Activated T-helper 1 cell treated with anti-CD3 and anti-CD28 coated beads, Interleukin-12 subunit alpha, Interleukin-12 subunit beta, Interleukin-2, Interleukin-4 antibody, amounts not matched to agents 30 ng/mL and 10 ng/mL and 1 ng/mL, durations not matched to agents 14 hours and 24 hours and 36 hours (primary cell): Measurements from ENCODE around the gene CAB39. TPM values are rescaled to one million over a fixed set of nuclear protein-coding genes. Genes with fewer than 3 reads are reported as not detected.
"Not testable (repeated sequence)": the region's sequence is repeated elsewhere in the genome, so short reads cannot be mapped to it uniquely, and the experiment has no call there.

Experiments used
- DNase-seq: peaks from one replicate; pipeline ENCODE4 v3.0.0; 2021; ENCODE audit warnings: low spot score
- H3K27ac Mint-ChIP-seq: one replicate; pipeline ENCODE4 v1.8.0; 2021; ENCODE audit warnings: mild to moderate bottlenecking, mixed read lengths
- H3K27me3 Mint-ChIP-seq: one replicate; pipeline ENCODE4 v1.8.0; 2022; ENCODE audit warnings: mild to moderate bottlenecking, moderate library complexity, mixed read lengths; ENCODE audit not compliant: insufficient read depth
- H3K36me3 Mint-ChIP-seq: one replicate; pipeline ENCODE4 v1.8.0; 2021; ENCODE audit warnings: low read depth, mixed read lengths
- H3K4me1 Mint-ChIP-seq: one replicate; pipeline ENCODE4 v1.8.0; 2021; ENCODE audit warnings: low read depth, mixed read lengths
- H3K4me3 Mint-ChIP-seq: one replicate; pipeline ENCODE4 v1.8.0; 2021; ENCODE audit warnings: mild to moderate bottlenecking, moderate library complexity, mixed read lengths
- H3K9me3 Mint-ChIP-seq: one replicate; pipeline ENCODE4 v1.8.0; 2021; ENCODE audit warnings: mixed read lengths
- intact Hi-C: fragments of 100-400 bp; cut with micrococcal nuclease; formaldehyde crosslinking; loops from one replicate; pipeline ENCODE4 v1.15.1; 2024
- total RNA-seq: library from RNA; stranded (reverse); gene quantifications from 2 replicates; pipeline ENCODE4 v1.2.3, GENCODE V29; 2022

The CAB39 gene
- total RNA-seq, 1 donor from 2014 or later, result 168 TPM

DNA sequence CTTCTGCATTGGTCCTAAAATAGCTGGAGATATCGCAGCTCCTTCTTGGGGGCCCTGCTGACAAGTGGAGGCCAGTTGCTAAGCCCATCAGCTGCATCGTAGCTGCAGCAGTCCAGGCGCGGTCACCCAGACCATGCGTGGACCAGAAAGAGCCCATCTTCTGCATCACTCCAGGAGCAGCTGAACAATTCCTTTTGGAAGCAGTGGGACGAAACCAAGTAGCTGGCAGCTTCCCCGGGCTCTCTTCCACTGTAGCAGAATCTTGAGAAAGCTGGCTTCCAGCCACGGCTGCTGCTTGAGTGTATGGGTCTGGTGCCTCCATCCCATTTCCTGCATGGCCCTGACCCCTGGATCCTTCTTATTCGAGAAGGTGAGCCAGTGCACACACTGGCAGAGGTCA, 22.2 kb upstream of the CAB39 start:
- Mint-ChIP-seq H3K4me1 (peaks cover 36% of the 10 kb centered on the region), H3K36me3 (peaks cover 6% of the 10 kb centered on the region), H3K4me3 (no peak overlapping the region), H3K9me3 (no peaks in the 10 kb centered on the region), H3K27me3 (peaks cover 2% of the 10 kb centered on the region), H3K27ac (no peak overlapping the region)
- intact Hi-C loops, result no loop called here
- no peak for DNase-seq

GRCh38 chr2:230691005-230691647, 21.5 kb upstream of the CAB39 start:
- peaks cover 2% of the 10 kb centered on the region for H3K27me3 Mint-ChIP-seq

GRCh38 chr2:230692760-230693159, 19.9 kb upstream of the CAB39 start:
- DNase-seq, result no peak
- Mint-ChIP-seq H3K36me3 (peaks cover 6% of the 10 kb centered on the region), H3K9me3 (no peaks in the 10 kb centered on the region), H3K4me3 (no peak overlapping the region), H3K4me1 (peaks cover 27% of the 10 kb centered on the region), H3K27ac (no peak overlapping the region), H3K27me3 (no peaks in the 10 kb centered on the region)
- intact Hi-C loops, result no loop called here

More at GRCh38 chr2:230691005-230691647, 21.5 kb upstream of the CAB39 start:
- no peak for DNase-seq
- Mint-ChIP-seq H3K4me3 (no peak overlapping the region), H3K4me1 (peaks cover 33% of the 10 kb centered on the region), H3K36me3 (peaks cover 6% of the 10 kb centered on the region), H3K9me3 (no peaks in the 10 kb centered on the region), H3K27ac (peak overlapping the region; percentile 9)
- intact Hi-C loops, result no loop called here

DNA sequence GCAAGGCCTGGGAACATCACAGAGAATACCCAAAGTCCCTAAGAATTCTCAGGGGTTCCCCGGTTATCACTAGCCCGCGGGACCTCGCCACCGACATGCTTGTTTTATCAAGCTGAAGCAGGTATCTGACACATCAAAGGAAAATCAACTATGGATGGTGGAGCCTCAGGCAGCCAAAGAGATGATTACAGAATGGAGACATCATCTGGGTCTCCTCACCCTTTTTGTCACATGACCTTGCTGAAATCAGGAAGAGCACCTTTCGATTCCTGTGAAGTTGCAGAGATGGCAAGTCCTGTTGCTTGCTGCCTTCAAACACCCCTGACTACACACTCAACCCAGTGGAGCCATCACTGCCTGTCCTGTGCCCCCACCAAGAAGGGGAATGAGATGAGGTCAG, 19.2 kb upstream of the CAB39 start:
- intact Hi-C loops, result no loop called here
- peaks cover 6% of the 10 kb centered on the region for H3K36me3 Mint-ChIP-seq
- H3K4me3 Mint-ChIP-seq, result peak overlapping the region; percentile 19
- peak overlapping the region; percentile 73 for H3K27ac Mint-ChIP-seq
- no peak for DNase-seq
- no peaks in the 10 kb centered on the region for H3K27me3 Mint-ChIP-seq
- peaks cover 27% of the 10 kb centered on the region for H3K4me1 Mint-ChIP-seq
- no peaks in the 10 kb centered on the region for H3K9me3 Mint-ChIP-seq

GRCh38 chr2:230694241-230694640, 18.4 kb upstream of the CAB39 start:
- intact Hi-C loops, result loop anchor here (2.0 kb wide), 1 partner anchor 33 kb away; no protein-coding TSS in a partner anchor
- H3K27me3 Mint-ChIP-seq, result no peaks in the 10 kb centered on the region
- peak; percentile 38 for DNase-seq
- H3K4me3 Mint-ChIP-seq, result peak overlapping the region; percentile 27
- peaks cover 6% of the 10 kb centered on the region for H3K36me3 Mint-ChIP-seq
- peak overlapping the region; percentile 75 for H3K27ac Mint-ChIP-seq
- peaks cover 27% of the 10 kb centered on the region for H3K4me1 Mint-ChIP-seq
- no peaks in the 10 kb centered on the region for H3K9me3 Mint-ChIP-seq

- Mint-ChIP-seq H3K9me3 (no peaks in the 10 kb centered on the region), H3K4me3 (no peak overlapping the region), H3K4me1 (peaks cover 25% of the 10 kb centered on the region), H3K27ac (no peak overlapping the region), H3K27me3 (no peaks in the 10 kb centered on the region), H3K36me3 (peaks cover 6% of the 10 kb centered on the region)
- DNase-seq, result no peak
- intact Hi-C loops, result loop anchor here (2.0 kb wide), 1 partner anchor 35 kb away; no protein-coding TSS in a partner anchor
These were observed 17.1 kb upstream of the CAB39 start for GRCh38 chr2:230695551-230695950.

- no peak for DNase-seq
- Mint-ChIP-seq H3K4me3 (no peak overlapping the region), H3K27me3 (no peaks in the 10 kb centered on the region), H3K27ac (no peak overlapping the region), H3K36me3 (peaks cover 6% of the 10 kb centered on the region), H3K4me1 (peaks cover 23% of the 10 kb centered on the region), H3K9me3 (peaks cover 4% of the 10 kb centered on the region)
- intact Hi-C loops, result no loop called here
These were observed 16.0 kb upstream of the CAB39 start for GRCh38 chr2:230696670-230697069.

- peaks cover 23% of the 10 kb centered on the region for H3K4me1 Mint-ChIP-seq
- DNase-seq, result no peak
- H3K4me3 Mint-ChIP-seq, result no peak overlapping the region
- intact Hi-C loops, result no loop called here
- H3K27me3 Mint-ChIP-seq, result peaks cover 1% of the 10 kb centered on the region
- H3K36me3 Mint-ChIP-seq, result peaks cover 9% of the 10 kb centered on the region
- no peak overlapping the region for H3K27ac Mint-ChIP-seq
- H3K9me3 Mint-ChIP-seq, result peaks cover 11% of the 10 kb centered on the region
These were observed 15.0 kb upstream of the CAB39 start for GRCh38 chr2:230697676-230698075.

DNA sequence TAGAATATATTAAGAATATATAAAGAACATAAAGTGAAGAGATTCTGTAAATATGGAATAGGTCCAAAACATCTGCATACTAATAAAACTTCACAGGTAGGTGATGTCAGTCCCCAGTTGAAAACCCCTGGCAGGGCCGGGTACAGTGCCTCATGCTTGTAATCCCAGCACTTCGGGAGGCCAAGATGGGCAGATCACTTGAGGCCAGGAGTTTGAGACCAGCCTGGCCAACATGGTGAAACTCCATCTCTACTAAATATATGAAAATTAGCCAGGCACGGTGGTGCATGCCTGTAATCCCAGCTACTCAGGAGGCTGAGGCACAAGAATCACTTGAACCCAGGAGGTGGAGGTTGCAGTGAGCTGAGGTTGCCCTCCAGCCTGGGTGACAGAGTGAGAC, 13.9 kb upstream of the CAB39 start:
- H3K4me3 Mint-ChIP-seq, H3K27ac Mint-ChIP-seq, H3K27me3 Mint-ChIP-seq, intact Hi-C loops, DNase-seq: not testable (repeated sequence)
- peaks cover 11% of the 10 kb centered on the region for H3K36me3 Mint-ChIP-seq
- peaks cover 16% of the 10 kb centered on the region for H3K4me1 Mint-ChIP-seq
- H3K9me3 Mint-ChIP-seq, result peaks cover 16% of the 10 kb centered on the region

GRCh38 chr2:230700447-230700846, 12.2 kb upstream of the CAB39 start:
- Mint-ChIP-seq H3K9me3 (peaks cover 24% of the 10 kb centered on the region), H3K4me3 (no peak overlapping the region), H3K36me3 (peaks cover 8% of the 10 kb centered on the region), H3K27ac (no peak overlapping the region), H3K4me1 (peaks cover 7% of the 10 kb centered on the region), H3K27me3 (peaks cover 1% of the 10 kb centered on the region)
- no peak for DNase-seq
- intact Hi-C loops, result no loop called here

DNA sequence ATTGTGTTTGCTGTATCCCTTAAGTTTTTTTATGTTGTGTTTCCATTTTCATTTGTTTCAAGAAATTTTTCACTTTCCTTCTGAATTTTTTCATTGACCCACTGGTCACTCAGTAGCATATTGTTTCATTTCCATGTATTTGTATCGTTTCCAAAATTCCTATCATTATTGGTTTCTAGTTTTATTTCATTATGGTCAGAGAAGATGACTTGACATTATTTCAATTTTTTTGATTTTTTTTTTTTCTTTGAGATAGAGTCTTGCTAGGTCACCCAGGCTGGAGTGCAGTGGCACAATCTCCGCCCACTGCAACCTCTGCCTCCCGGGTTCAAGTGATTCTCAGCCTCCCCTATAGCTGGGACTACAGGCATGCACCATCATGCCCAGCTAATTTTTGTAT, 11.3 kb upstream of the CAB39 start:
- Mint-ChIP-seq H3K9me3 (peaks cover 32% of the 10 kb centered on the region), H3K27me3 (peaks cover 1% of the 10 kb centered on the region), H3K4me1 (peaks cover 14% of the 10 kb centered on the region), H3K27ac (no peak overlapping the region), H3K36me3 (peaks cover 14% of the 10 kb centered on the region), H3K4me3 (no peak overlapping the region)
- DNase-seq, result no peak
- intact Hi-C loops, result no loop called here

DNA sequence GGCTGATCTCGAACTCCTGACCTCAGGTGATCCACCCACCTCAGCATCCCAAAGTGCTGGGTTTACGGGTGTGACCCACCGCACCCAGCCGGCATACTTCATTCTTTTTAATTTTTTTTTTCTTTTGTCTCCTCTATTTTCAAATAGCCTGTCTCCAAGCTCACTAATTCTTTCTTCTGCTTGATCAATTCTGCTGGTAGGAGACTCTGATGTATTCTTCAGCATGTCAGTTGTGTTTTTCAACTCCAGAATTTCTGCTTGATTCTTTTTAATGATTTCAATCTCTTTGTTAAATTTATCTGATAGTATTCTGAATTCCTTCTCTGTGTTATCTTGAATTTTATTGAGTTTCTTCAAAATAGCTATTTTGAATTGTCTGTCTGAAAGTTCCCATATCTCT, 10.2 kb upstream of the CAB39 start:
- H3K27ac Mint-ChIP-seq, DNase-seq, H3K27me3 Mint-ChIP-seq, H3K4me3 Mint-ChIP-seq, intact Hi-C loops: not testable (repeated sequence)
- peaks cover 32% of the 10 kb centered on the region for H3K9me3 Mint-ChIP-seq
- peaks cover 15% of the 10 kb centered on the region for H3K36me3 Mint-ChIP-seq
- H3K4me1 Mint-ChIP-seq, result peaks cover 15% of the 10 kb centered on the region

DNA sequence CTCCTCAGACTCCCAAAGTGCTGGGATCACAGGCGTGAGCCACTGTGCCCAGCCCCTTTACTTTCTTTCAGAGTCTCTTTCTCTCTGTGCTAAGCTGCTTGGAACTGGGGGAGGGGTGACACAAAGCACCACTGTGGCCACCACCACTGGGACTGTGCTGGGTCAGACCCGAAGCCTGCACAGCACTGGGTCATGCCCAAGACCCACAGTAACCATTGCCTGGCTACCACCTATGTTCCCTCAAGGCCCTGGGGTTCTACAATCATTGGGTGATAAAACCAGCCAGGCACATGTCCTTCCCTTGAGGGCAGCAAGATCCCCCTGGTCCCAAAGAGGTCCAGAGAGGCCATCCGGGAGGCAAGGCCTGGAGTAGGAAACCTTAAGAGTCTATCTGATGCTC, 9.1 kb upstream of the CAB39 start:
- no peak overlapping the region for H3K4me3 Mint-ChIP-seq
- peaks cover 15% of the 10 kb centered on the region for H3K36me3 Mint-ChIP-seq
- no peak overlapping the region for H3K27ac Mint-ChIP-seq
- peaks cover 15% of the 10 kb centered on the region for H3K4me1 Mint-ChIP-seq
- peaks cover 1% of the 10 kb centered on the region for H3K27me3 Mint-ChIP-seq
- intact Hi-C loops, result no loop called here
- H3K9me3 Mint-ChIP-seq, result peaks cover 32% of the 10 kb centered on the region
- DNase-seq, result no peak
